Dedifferentiated amniotic fluid mesenchymal stem cell (primary cell): ENCODE results near the gene A2ML1.
"Not testable (repeated sequence)": the region's sequence is repeated elsewhere in the genome, so short reads cannot be mapped to it uniquely, and the experiment has no call there.

Experiments used
- DNase-seq: peaks from one replicate; pipeline ENCODE4 v3.0.0-alpha.2; 2016; ENCODE audit errors: extremely low spot score

A2ML1 gene

GRCh38 chr12:8906266-8907180 is 84.1 kb downstream of the A2ML1 start:
- no peak for DNase-seq

- DNase-seq = no peak
Observed at GRCh38 chr12:8907513-8907912, 85.1 kb downstream of the A2ML1 start.

DNA sequence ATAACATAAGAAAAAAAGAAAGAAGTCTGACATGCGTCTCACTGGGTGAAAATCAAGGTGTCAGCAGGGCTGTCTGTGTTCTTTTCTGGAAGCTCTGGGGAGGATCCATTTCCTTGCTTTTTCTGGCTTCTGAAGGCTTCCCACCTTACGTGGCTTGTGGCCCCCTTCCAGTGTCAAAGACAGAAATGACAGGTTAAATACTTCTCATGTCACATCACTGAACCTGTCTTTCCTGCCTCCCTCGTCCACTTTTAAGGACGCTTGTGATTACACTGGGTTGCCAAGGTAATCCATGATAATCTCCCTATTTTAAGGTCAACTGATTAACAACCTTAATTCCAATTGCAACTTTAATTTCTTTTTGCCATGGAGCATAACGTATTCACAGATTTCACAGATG is 87.3 kb downstream of the A2ML1 start:
- no peak for DNase-seq

GRCh38 chr12:8911606-8912268 is 89.3 kb downstream of the A2ML1 start:
- no peak for DNase-seq

DNA sequence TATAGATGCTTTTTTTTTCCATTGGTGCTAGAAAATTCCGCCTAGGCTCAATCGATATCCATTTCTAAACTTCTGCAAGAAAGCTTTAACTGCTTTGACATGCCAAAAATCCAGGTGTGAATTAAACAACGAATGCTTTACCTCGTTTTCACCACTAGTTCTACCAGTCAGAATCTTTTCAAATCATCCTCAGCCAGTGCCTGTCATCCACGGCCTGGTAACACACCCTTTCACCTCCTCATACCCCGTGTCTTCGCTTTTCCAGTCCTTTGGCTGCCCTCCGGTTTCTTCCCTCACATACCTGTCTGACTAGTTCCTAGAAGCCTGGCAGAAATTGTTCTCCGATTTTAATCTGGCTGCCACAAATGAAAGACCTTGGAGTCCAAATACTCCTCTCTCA is 90.5 kb downstream of the A2ML1 start:
- DNase-seq = no peak

- no peak for DNase-seq
Observed at GRCh38 chr12:8913702-8914032, 91.2 kb downstream of the A2ML1 start.

- peak; percentile 67 for DNase-seq
Observed at GRCh38 chr12:8914033-8914715, 91.8 kb downstream of the A2ML1 start, which contains the start of gene PHC1. PHC1 (plus strand) TSS chr12:8914509; CDS start chr12:8917678, 3,169 bp downstream.

GRCh38 chr12:8914716-8915526 is 92.5 kb downstream of the A2ML1 start:
- DNase-seq = peak; percentile 16

DNA sequence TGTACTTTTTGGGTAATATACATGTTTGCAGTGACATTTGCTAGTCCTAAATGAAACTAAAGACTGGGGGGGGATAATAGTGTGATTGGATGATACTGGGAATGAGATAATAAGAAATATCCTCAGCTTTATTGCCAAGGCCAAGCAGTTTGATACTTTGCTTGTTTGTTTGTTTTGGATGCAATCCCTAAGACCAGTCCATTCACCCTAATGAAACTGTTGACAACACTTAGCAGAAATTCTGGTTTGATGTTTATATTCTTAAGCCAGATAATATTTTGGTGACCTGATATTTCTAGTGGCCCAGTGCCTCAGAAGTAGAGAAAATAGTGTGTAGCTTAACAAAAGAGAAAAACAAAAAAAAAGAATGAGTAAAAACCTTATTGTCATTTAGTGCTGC is 93.7 kb downstream of the A2ML1 start:
- no peak for DNase-seq

- no peak for DNase-seq
Observed at GRCh38 chr12:8917031-8917430, 94.6 kb downstream of the A2ML1 start.

DNA sequence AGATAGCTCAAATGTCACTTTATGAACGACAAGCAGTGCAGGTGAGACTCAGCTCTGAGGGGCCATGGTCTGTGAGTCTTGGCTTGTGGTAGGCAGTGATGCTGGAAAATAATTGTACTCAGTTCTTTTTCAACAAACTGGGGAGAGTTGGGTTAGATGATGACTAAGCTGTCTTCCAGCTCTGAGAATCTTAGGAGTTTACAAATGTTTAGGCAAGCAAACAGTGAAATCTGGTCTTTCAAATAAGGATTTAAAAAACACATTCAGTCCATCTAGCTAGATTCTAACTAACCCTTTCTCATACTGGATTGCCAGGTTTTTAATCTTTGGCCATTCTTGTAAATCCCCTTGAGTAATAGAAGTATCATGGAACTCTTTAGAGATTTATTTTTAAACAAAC is 95.3 kb downstream of the A2ML1 start:
- DNase-seq = no peak

GRCh38 chr12:8919643-8920042 is 97.2 kb downstream of the A2ML1 start:
- DNase-seq = not testable (repeated sequence)

DNA sequence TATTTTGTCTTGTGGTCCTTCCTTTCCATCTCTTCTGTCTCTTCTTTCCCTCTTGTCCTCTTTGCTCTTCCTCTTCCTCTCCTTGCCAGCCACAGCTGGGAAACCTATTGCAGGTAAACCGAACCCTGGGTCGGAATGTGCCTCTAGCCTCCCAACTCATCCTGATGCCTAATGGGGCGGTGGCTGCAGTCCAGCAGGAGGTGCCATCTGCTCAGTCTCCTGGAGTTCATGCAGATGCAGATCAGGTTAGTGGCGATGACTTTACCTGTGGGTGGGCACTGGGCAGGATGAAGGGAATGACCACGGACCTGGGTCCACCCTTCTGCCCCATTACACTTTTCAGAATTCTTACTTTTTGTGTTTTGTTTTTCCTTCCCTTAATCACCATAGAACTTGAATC is 100.1 kb downstream of the A2ML1 start:
- DNase-seq = no peak
